ENCODE data around the gene ST6GALNAC4.

DNA sequence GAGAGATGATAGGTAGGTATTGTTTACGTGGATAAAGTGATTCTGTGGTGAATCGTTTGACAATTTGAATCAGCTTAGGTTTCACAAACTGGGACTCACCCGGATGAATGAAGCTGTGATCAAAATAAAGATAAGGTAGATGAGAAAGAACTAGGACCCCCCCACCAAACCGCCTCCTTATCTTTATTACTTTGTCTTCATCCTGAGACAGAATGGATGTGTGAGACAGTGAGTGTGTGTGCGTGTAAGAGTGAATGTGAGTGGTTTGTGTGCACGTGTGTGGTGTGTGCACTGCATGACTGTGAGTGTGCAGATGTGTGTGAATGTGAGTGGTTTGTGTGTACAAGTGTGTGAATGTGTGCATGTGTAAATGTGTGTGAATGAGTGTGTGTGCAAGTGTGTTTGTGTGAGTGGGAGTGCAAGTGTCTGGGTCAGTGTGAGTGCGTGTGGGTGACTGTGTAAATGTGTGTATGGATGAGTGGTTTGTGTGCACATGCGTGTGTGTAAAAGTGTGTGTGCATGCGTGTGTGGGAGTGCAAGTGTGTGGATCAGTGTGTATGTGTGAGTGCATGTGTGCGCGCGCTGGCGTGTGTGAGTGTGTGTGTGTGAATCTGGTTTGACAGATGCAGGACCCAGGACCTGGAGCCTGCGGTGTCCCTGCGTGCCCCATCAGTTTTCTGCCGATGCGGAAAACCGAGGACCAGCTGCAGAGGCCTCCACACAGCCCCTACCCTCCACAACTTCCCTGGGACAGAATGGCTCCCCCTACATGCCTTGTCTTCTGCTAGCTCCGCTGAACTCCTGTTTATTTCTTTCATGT is 51.0 kb downstream of the ST6GALNAC4 start:
- TF ChIP-seq, protein P1, sequence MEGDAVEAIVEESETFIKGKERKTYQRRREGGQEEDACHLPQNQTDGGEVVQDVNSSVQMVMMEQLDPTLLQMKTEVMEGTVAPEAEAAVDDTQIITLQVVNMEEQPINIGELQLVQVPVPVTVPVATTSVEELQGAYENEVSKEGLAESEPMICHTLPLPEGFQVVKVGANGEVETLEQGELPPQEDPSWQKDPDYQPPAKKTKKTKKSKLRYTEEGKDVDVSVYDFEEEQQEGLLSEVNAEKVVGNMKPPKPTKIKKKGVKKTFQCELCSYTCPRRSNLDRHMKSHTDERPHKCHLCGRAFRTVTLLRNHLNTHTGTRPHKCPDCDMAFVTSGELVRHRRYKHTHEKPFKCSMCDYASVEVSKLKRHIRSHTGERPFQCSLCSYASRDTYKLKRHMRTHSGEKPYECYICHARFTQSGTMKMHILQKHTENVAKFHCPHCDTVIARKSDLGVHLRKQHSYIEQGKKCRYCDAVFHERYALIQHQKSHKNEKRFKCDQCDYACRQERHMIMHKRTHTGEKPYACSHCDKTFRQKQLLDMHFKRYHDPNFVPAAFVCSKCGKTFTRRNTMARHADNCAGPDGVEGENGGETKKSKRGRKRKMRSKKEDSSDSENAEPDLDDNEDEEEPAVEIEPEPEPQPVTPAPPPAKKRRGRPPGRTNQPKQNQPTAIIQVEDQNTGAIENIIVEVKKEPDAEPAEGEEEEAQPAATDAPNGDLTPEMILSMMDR (IDR thresholded peaks at IDR 0.05) = no peak
- TF ChIP-seq POLR2A (IDR thresholded peaks at IDR 0.05) = no peak

All from esophagus squamous epithelium (tissue), 4 donors.